Measurements from ENCODE around the gene OR10G2.

DNA sequence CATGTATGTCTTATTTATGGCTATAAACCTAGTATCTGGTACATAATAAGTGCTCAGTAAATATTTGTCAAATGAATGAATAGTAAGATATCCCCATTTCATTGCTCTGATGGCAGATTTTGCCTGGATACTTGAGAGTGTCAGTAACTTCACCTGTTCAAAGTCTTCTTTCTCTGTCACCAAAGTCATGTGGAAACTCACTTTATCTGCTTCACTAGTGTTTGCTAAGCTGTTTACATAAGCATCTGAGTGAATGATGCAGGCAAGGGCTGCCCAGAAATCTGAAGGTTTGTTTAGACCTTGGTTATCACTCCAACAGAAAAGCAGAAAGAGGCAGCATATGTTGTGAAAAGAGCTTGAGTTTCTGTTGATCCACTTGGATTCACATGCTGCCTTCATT lies 34.5 kb upstream of the OR10G2 start:
- TF ChIP-seq, protein P1, sequence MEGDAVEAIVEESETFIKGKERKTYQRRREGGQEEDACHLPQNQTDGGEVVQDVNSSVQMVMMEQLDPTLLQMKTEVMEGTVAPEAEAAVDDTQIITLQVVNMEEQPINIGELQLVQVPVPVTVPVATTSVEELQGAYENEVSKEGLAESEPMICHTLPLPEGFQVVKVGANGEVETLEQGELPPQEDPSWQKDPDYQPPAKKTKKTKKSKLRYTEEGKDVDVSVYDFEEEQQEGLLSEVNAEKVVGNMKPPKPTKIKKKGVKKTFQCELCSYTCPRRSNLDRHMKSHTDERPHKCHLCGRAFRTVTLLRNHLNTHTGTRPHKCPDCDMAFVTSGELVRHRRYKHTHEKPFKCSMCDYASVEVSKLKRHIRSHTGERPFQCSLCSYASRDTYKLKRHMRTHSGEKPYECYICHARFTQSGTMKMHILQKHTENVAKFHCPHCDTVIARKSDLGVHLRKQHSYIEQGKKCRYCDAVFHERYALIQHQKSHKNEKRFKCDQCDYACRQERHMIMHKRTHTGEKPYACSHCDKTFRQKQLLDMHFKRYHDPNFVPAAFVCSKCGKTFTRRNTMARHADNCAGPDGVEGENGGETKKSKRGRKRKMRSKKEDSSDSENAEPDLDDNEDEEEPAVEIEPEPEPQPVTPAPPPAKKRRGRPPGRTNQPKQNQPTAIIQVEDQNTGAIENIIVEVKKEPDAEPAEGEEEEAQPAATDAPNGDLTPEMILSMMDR (conservative IDR thresholded peaks at IDR 0.05; ENCODE audit: low read length): no peak
- TF ChIP-seq EZH2phosphoT487 (IDR thresholded peaks at IDR 0.05; ENCODE audit: borderline replicate concordance, low read depth, low read length): no peak
